GM23248 (cell line): ENCODE results near the gene IGSF3. TPM values are rescaled to one million over a fixed set of nuclear protein-coding genes. Genes with fewer than 3 reads are reported as not detected.
"Not testable (repeated sequence)": the region's sequence is repeated elsewhere in the genome, so short reads cannot be mapped to it uniquely, and the experiment has no call there.

ENCODE experiments used
- DNase-seq: peaks from one replicate; pipeline ENCODE4 v3.0.0-alpha.2; 2015
- H2AFZ ChIP-seq: fragments of 200-600 bp; sonication (generic); 2 replicates; pipeline ENCODE4 v1.6.1; 2016; ENCODE audit warnings: antibody characterized with exemption
- H3F3A ChIP-seq: fragments of 200-600 bp; sonication (generic); 2 replicates; pipeline ENCODE4 v1.6.1; 2016; ENCODE audit warnings: mild to moderate bottlenecking, antibody characterized with exemption, mixed run types; ENCODE audit not compliant: insufficient read depth
- H3K27ac ChIP-seq: fragments of 200-600 bp; sonication (generic); 2 replicates; pipeline ENCODE4 v1.5.1; 2016; ENCODE audit warnings: mild to moderate bottlenecking
- H3K27me3 ChIP-seq: fragments of 200-600 bp; sonication (generic); replicated peaks from 2 replicates; pipeline ENCODE4 v1.6.1; 2016; ENCODE audit warnings: mild to moderate bottlenecking; ENCODE audit not compliant: insufficient read depth
- H3K36me3 ChIP-seq: fragments of 200-600 bp; sonication (generic); 2 replicates; pipeline ENCODE4 v1.6.1; 2016; ENCODE audit warnings: low read depth, mild to moderate bottlenecking
- H3K4me1 ChIP-seq: fragments of 200-600 bp; sonication (generic); 2 replicates; pipeline ENCODE4 v1.6.1; 2016; ENCODE audit warnings: mild to moderate bottlenecking; ENCODE audit not compliant: insufficient read depth
- H3K4me2 ChIP-seq: fragments of 200-600 bp; sonication (generic); one replicate; pipeline ENCODE4 v1.6.1; 2016; ENCODE audit warnings: mild to moderate bottlenecking; ENCODE audit not compliant: unreplicated experiment
- H3K4me3 ChIP-seq: fragments of 200-600 bp; sonication (generic); 2 replicates; pipeline ENCODE4 v1.5.1; 2016; ENCODE audit warnings: mild to moderate bottlenecking
- H3K79me2 ChIP-seq: fragments of 200-600 bp; sonication (generic); 2 replicates; pipeline ENCODE4 v1.6.1; 2016; ENCODE audit warnings: mild to moderate bottlenecking; ENCODE audit not compliant: insufficient read depth
- H3K9ac ChIP-seq: fragments of 200-600 bp; sonication (generic); 2 replicates; pipeline ENCODE4 v1.6.1; 2016; ENCODE audit warnings: mild to moderate bottlenecking
- H3K9me2 ChIP-seq: fragments of 200-600 bp; sonication (generic); 2 replicates; pipeline ENCODE4 v1.6.1; 2016; ENCODE audit warnings: mixed run types, mild to moderate bottlenecking, moderate library complexity; ENCODE audit not compliant: insufficient read depth
- H3K9me3 ChIP-seq: fragments of 200-600 bp; sonication (generic); one replicate; pipeline ENCODE4 v1.6.1; 2017; ENCODE audit warnings: low read depth
- H4K20me1 ChIP-seq: fragments of 200-600 bp; sonication (generic); 2 replicates; pipeline ENCODE4 v1.6.0; 2016; ENCODE audit not compliant: insufficient read depth
- EZH2 ChIP-seq: fragments of 200-600 bp; sonication (generic); IDR thresholded peaks from 2 replicates; pipeline ENCODE4 v1.6.1; 2018; ENCODE audit warnings: antibody characterized with exemption, mild to moderate bottlenecking; ENCODE audit not compliant: insufficient read depth, poor library complexity, severe bottlenecking
- EZH2phosphoT487 ChIP-seq: fragments of 200-600 bp; sonication (generic); IDR thresholded peaks from 2 replicates; pipeline ENCODE4 v1.6.1; 2018; ENCODE audit warnings: antibody characterized with exemption, moderate library complexity, mild to moderate bottlenecking, low read depth; ENCODE audit not compliant: insufficient read depth
- WGBS, 2 experiments: methylation state at CpG; one replicate each; pipeline ENCODE4 v1.1.6; 2015 to 2017; ENCODE audit warnings: low lambda C conversion rate in 2 of 2, low coverage in 1 of 2; ENCODE audit errors: missing lambda C conversion rate in 2 of 2; 5-methylcytosine and 5-hydroxymethylcytosine counted together
- in situ Hi-C: fragments of 300-500 bp; cut with MboI; formaldehyde crosslinking; loops from 2 replicates; pipeline ENCODE4 v1.15.0; 2020
- polyA plus RNA-seq: library from polyadenylated mRNA; unstranded; fragments of >200 nt; fragmentation: Nextera tagmentation; extraction: Ambion mirVana; gene quantifications from 2 replicates; pipeline ENCODE4 v1.2.1, GENCODE V29; 2016
- total RNA-seq: library from RNA; depleted of rRNA; stranded (reverse); fragments of >200 nt; shearing (Covaris generic); gene quantifications from 2 replicates; pipeline ENCODE4 v1.2.3, GENCODE V29; 2014

Gene IGSF3
- total and polyA plus RNA-seq, 2 experiments from 2014 or later: 0.08 to 0.22 TPM

GRCh38 chr1:116661633-116662032 is 5.9 kb downstream of the IGSF3 start:
- TF ChIP-seq EZH2: no peak
- no peak for TF ChIP-seq EZH2phosphoT487
- peaks cover 39% of the 10 kb centered on the region for H3K27me3 ChIP-seq
- no peaks in the 10 kb centered on the region for H3K9me3 ChIP-seq
- H3K4me1 ChIP-seq: no peaks in the 10 kb centered on the region; the same call in 1 of the 2 replicates
- no peaks in the 10 kb centered on the region for H4K20me1 ChIP-seq
- no peaks in the 10 kb centered on the region for H3K79me2 ChIP-seq
- no peak overlapping the region for H3K4me2 ChIP-seq
- no peaks in the 10 kb centered on the region for H3F3A ChIP-seq
- H2AFZ ChIP-seq: no peak overlapping the region
- no peak overlapping the region for H3K4me3 ChIP-seq
- no peaks in the 10 kb centered on the region for H3K36me3 ChIP-seq
- DNase-seq: no peak
- no peak overlapping the region for H3K9ac ChIP-seq
- no peak overlapping the region for H3K27ac ChIP-seq
- H3K9me2 ChIP-seq: no peaks in the 10 kb centered on the region
- in situ Hi-C loops: no loop called here
- 50 to 59% methylated on average over 1 of the region's 1 CpG for WGBS, 2 experiments

- H3K9ac ChIP-seq, DNase-seq, in situ Hi-C loops, H3K79me2 ChIP-seq, H3K9me3 ChIP-seq, H3K36me3 ChIP-seq, H3K4me2 ChIP-seq, H3K27ac ChIP-seq, H3K9me2 ChIP-seq, H3F3A ChIP-seq, H2AFZ ChIP-seq, H4K20me1 ChIP-seq, H3K4me1 ChIP-seq, H3K4me3 ChIP-seq, H3K27me3 ChIP-seq: not testable (repeated sequence)
- WGBS, 2 experiments: 54 to 56% methylated on average over 5 of the region's 5 CpGs
Measured at GRCh38 chr1:116658645-116659044, 8.9 kb downstream of the IGSF3 start.

- H3K4me1 ChIP-seq, in situ Hi-C loops, H3F3A ChIP-seq, H2AFZ ChIP-seq, H4K20me1 ChIP-seq, H3K4me2 ChIP-seq, H3K9me3 ChIP-seq, H3K27ac ChIP-seq, H3K36me3 ChIP-seq, H3K4me3 ChIP-seq, H3K9ac ChIP-seq, H3K79me2 ChIP-seq, DNase-seq, H3K27me3 ChIP-seq, H3K9me2 ChIP-seq: not testable (repeated sequence)
- WGBS, 2 experiments: 61 to 69% methylated on average over 6 of the region's 6 CpGs
Measured at GRCh38 chr1:116657836-116658235, 9.7 kb downstream of the IGSF3 start.

- Histone ChIP-seq H3K4me1 (no peaks in the 10 kb centered on the region), H3K9me3 (no peaks in the 10 kb centered on the region), H3K36me3 (no peaks in the 10 kb centered on the region), H3K4me2 (no peak overlapping the region), H4K20me1 (no peaks in the 10 kb centered on the region), H3K79me2 (no peaks in the 10 kb centered on the region), H3K9me2 (no peaks in the 10 kb centered on the region), H3K27ac (no peak overlapping the region), H2AFZ (no peak overlapping the region), H3F3A (no peaks in the 10 kb centered on the region), H3K9ac (no peak overlapping the region), H3K4me3 (no peak overlapping the region), H3K27me3 (peaks cover 22% of the 10 kb centered on the region)
- WGBS, 2 experiments: 35 to 37% methylated on average over 4 of the region's 4 CpGs
- no peak for TF ChIP-seq EZH2phosphoT487
- no peak for TF ChIP-seq EZH2
- in situ Hi-C loops: no loop called here
- DNase-seq: no peak
Measured at GRCh38 chr1:116654351-116654750, 13.2 kb downstream of the IGSF3 start.

- H3K4me2 ChIP-seq, H3F3A ChIP-seq, H3K9ac ChIP-seq, DNase-seq, H3K9me3 ChIP-seq, H4K20me1 ChIP-seq, H3K9me2 ChIP-seq, H3K4me1 ChIP-seq, in situ Hi-C loops, H2AFZ ChIP-seq, H3K79me2 ChIP-seq, H3K4me3 ChIP-seq, H3K36me3 ChIP-seq, H3K27ac ChIP-seq: not testable (repeated sequence)
- WGBS, 2 experiments: 92 to 95% methylated on average over 2 of the region's 2 CpGs
- peaks cover 27% of the 10 kb centered on the region for H3K27me3 ChIP-seq
Measured at GRCh38 chr1:116652598-116652997, 14.9 kb downstream of the IGSF3 start.

GRCh38 chr1:116650781-116651180 is 16.8 kb downstream of the IGSF3 start:
- peaks cover 27% of the 10 kb centered on the region for H3K27me3 ChIP-seq
- H3K36me3 ChIP-seq, H3K27ac ChIP-seq, H3K9me2 ChIP-seq, H3K4me2 ChIP-seq, DNase-seq, H3K9ac ChIP-seq, in situ Hi-C loops, H2AFZ ChIP-seq, H3K9me3 ChIP-seq, H3K79me2 ChIP-seq, H3K4me1 ChIP-seq, H3K4me3 ChIP-seq, H4K20me1 ChIP-seq, H3F3A ChIP-seq: not testable (repeated sequence)
- WGBS, 2 experiments: 47 to 48% methylated on average over 3 of the region's 3 CpGs

GRCh38 chr1:116649041-116649440 is 18.5 kb downstream of the IGSF3 start:
- H2AFZ ChIP-seq, in situ Hi-C loops, H3K9me2 ChIP-seq, H3K9ac ChIP-seq, H4K20me1 ChIP-seq, H3F3A ChIP-seq, H3K4me1 ChIP-seq, DNase-seq, H3K27ac ChIP-seq, H3K4me2 ChIP-seq, H3K79me2 ChIP-seq, H3K4me3 ChIP-seq, H3K9me3 ChIP-seq, H3K36me3 ChIP-seq: not testable (repeated sequence)
- WGBS, 2 experiments: 29 to 30% methylated on average over 5 of the region's 5 CpGs
- peaks cover 27% of the 10 kb centered on the region for H3K27me3 ChIP-seq
